Right lobe of liver (tissue), 6 donors: ENCODE data around the gene DMRTC2. TPM values are rescaled to one million over a fixed set of nuclear protein-coding genes. Genes with fewer than 3 reads are reported as not detected.

ENCODE experiments used
- ATAC-seq, 4 donors: fragments of 200-7000 bp; cut with Tn5 transposase; one replicate each; pipeline ENCODE4 v1.9.1; 2020; ENCODE audit warnings: mild to moderate bottlenecking in 4 of 4, moderate library complexity in 4 of 4
- DNase-seq, 3 donors: peaks; one replicate each; pipeline ENCODE4 v3.0.0-alpha.2; 2020
- H3K27ac ChIP-seq, 3 donors: fragments of 200-600 bp; one replicate each; pipeline ENCODE4 v1.8.0; 2022
- H3K27me3 ChIP-seq, 2 donors: fragments of 200-600 bp; one replicate each; pipeline ENCODE4 v1.8.0; 2022
- H3K36me3 ChIP-seq, 4 donors: fragments of 200-600 bp; sonication (generic) in 1 of 4; one replicate each; pipeline versions ENCODE4 v1.5.1 to v1.8.0; 2017 to 2022; ENCODE audit warnings: control low read depth in 1 of 4
- H3K4me1 ChIP-seq, 4 donors: fragments of 200-600 bp; sonication (generic) in 1 of 4; one replicate each; pipeline versions ENCODE4 v1.5.1 to v1.8.0; 2017 to 2022; ENCODE audit warnings: control low read depth in 1 of 4
- H3K4me3 ChIP-seq, 3 donors: fragments of 200-600 bp; one replicate each; pipeline ENCODE4 v1.8.0; 2022
- H3K9me3 ChIP-seq, 4 donors: fragments of 200-600 bp; sonication (generic) in 1 of 4; one replicate each; pipeline versions ENCODE4 v1.5.1 to v1.8.0; 2017 to 2022; ENCODE audit warnings: control low read depth in 1 of 4
- CTCF ChIP-seq, 4 donors: fragments of 200-600 bp in 3 of 4; fragments of 450-650 bp in 1 of 4; IDR thresholded peaks; one replicate each; pipeline versions ENCODE4 v1.5.1 to v1.8.0; 2016 to 2022; ENCODE audit warnings: antibody characterized with exemption in 4 of 4, mild to moderate bottlenecking in 2 of 4
- POLR2A ChIP-seq: fragments of 450-650 bp; IDR thresholded peaks from one replicate; pipeline ENCODE4 v1.6.1; 2017; ENCODE audit warnings: antibody characterized with exemption, mild to moderate bottlenecking
- WGBS: methylation state at CpG from one replicate; pipeline ENCODE4 v1.1.6; 2018; ENCODE audit warnings: low coverage, low lambda C conversion rate; ENCODE audit not compliant: insufficient coverage; ENCODE audit errors: missing lambda C conversion rate; 5-methylcytosine and 5-hydroxymethylcytosine counted together
- intact Hi-C, 2 donors: fragments of 100-400 bp; cut with DNase I; formaldehyde crosslinking; loops; one replicate each; pipeline versions ENCODE4 v1.11.2 to v1.14.1; 2022
- total RNA-seq, 6 experiments: library from RNA; depleted of rRNA in 2 of 6; stranded (reverse); fragments of >200 nt in 2 of 6; fragmentation: NEBNext Ultra II Directional in 3 of 6; extraction: Animal tissue kit (Norgen Biotek cat#: 25700) in 3 of 6; gene quantifications; one replicate each; pipeline versions ENCODE4 v1.1.0 to v1.2.4, GENCODE V29; 2016 to 2023
- donor health status: DM: no; HTN: yes; CAD: no.
- donor health status: DM: no; HTN: no; CAD: no.
- donor health status: DM: no; HTN: no; CAD: no.
- donor health status: DM: no; HTN: yes; CAD: no.
- donor health status: DM: no; HTN: yes; CAD: no.

The DMRTC2 gene
- total RNA-seq, 6 experiments from 2014 or later, result not detected

GRCh38 chr19:41808663-41809566, 35.9 kb upstream of the DMRTC2 start:
- H3K27me3 ChIP-seq, result no peaks in the 10 kb centered on the region
- TF ChIP-seq CTCF (IDR thresholded peaks at IDR 0.05) (no peak), POLR2A (no peak)
- H3K9me3 ChIP-seq, result no peaks in the 10 kb centered on the region
- no peaks in the 10 kb centered on the region for H3K36me3 ChIP-seq
- peak; percentile 39 to 75 (median 58) for DNase-seq
- no peaks in the 10 kb centered on the region for H3K4me1 ChIP-seq
- H3K27ac ChIP-seq, result peak overlapping the region in 1 of 3 donors; percentile 24
- intact Hi-C loops, result no loop called here
- ATAC-seq, result peak; percentile 47 to 67 (median 56)
- 58% methylated on average over 13 of the region's 16 CpGs for WGBS
- H3K4me3 ChIP-seq, result no peak overlapping the region

GRCh38 chr19:41810301-41810700, 34.5 kb upstream of the DMRTC2 start:
- Histone ChIP-seq H3K27me3 (no peaks in the 10 kb centered on the region), H3K4me1 (no peaks in the 10 kb centered on the region), H3K27ac (peak overlapping the region in 2 of 3 donors; percentile 10 to 43), H3K36me3 (no peaks in the 10 kb centered on the region), H3K9me3 (no peaks in the 10 kb centered on the region), H3K4me3 (no peak overlapping the region)
- intact Hi-C loops, result no loop called here
- WGBS, result 30% methylated on average over 2 of the region's 4 CpGs
- TF ChIP-seq POLR2A (no peak), CTCF (IDR thresholded peaks at IDR 0.05) (no peak)
- DNase-seq, result peak in 1 of 3 donors; percentile 52
- no peak for ATAC-seq

- peak in 2 of 3 donors; percentile 35 to 55 for DNase-seq
- TF ChIP-seq POLR2A (no peak), CTCF (IDR thresholded peaks at IDR 0.05) (no peak)
- no peaks in the 10 kb centered on the region for H3K9me3 ChIP-seq
- H3K4me3 ChIP-seq, result no peak overlapping the region
- no peaks in the 10 kb centered on the region for H3K27me3 ChIP-seq
- ATAC-seq, result peak; percentile 49 to 70 (median 60)
- no peaks in the 10 kb centered on the region for H3K4me1 ChIP-seq
- WGBS, result 25% methylated on average over 2 of the region's 3 CpGs
- intact Hi-C loops, result no loop called here
- H3K36me3 ChIP-seq, result no peaks in the 10 kb centered on the region
- H3K27ac ChIP-seq, result no peak overlapping the region
These were observed 33.8 kb upstream of the DMRTC2 start for GRCh38 chr19:41811036-41811435.

GRCh38 chr19:41811981-41812380, 32.9 kb upstream of the DMRTC2 start:
- WGBS, result 25% methylated on average over 3 of the region's 3 CpGs
- no peak overlapping the region for H3K27ac ChIP-seq
- peak in 1 of 3 donors; percentile 42 for DNase-seq
- TF ChIP-seq CTCF (IDR thresholded peaks at IDR 0.05) (no peak), POLR2A (no peak)
- H3K9me3 ChIP-seq, result no peaks in the 10 kb centered on the region
- no peak for ATAC-seq
- H3K4me3 ChIP-seq, result no peak overlapping the region
- H3K36me3 ChIP-seq, result no peaks in the 10 kb centered on the region
- intact Hi-C loops, result no loop called here
- no peaks in the 10 kb centered on the region for H3K4me1 ChIP-seq
- H3K27me3 ChIP-seq, result no peaks in the 10 kb centered on the region
